ENCODE results near the gene CCDC88C. TPM values are rescaled to one million over a fixed set of nuclear protein-coding genes. Genes with fewer than 3 reads are reported as not detected.

CCDC88C gene
- total RNA-seq, 1 experiment from 2014 or later: 29.8 TPM

GRCh38 chr14:91398707-91399106 is 18.9 kb downstream of the CCDC88C start:
- no peak overlapping the region for H3K27ac Mint-ChIP-seq (ENCODE audit: unreplicated experiment)
- no peaks in the 10 kb centered on the region for H3K27me3 Mint-ChIP-seq (ENCODE audit: insufficient read depth, unreplicated experiment)
- H3K9me3 Mint-ChIP-seq (ENCODE audit: unreplicated experiment): no peaks in the 10 kb centered on the region
- Histone ChIP-seq H3K27me3 (replicated peaks; ENCODE audit: control insufficient read depth, insufficient read depth, low read length) (no peaks in the 10 kb centered on the region), H3K4me1 (no peaks in the 10 kb centered on the region), H3K36me3 (ENCODE audit: control insufficient read depth, insufficient read depth, low read length) (no peaks in the 10 kb centered on the region), H3K4me3 (ENCODE audit: low read depth, low read length) (no peak overlapping the region), H3K9me3 (no peaks in the 10 kb centered on the region)
- H3K4me3 Mint-ChIP-seq (ENCODE audit: unreplicated experiment): no peak overlapping the region
- DNase-seq: no peak
- ChIA-PET CTCF (interaction anchor here (0.8 kb wide), 1 partner anchor 20 kb away, joined by 4 read pairs; the partner anchor contains the start of gene CCDC88C), POLR2A (no interaction called here)
- no peak for TF ChIP-seq CTCF (IDR thresholded peaks at IDR 0.05; ENCODE audit: insufficient read depth in 1 of 2, low read depth in 1 of 2, low read length in 1 of 2, severe bottlenecking in 1 of 2, unreplicated experiment in 1 of 2)
- no peaks in the 10 kb centered on the region for H3K4me1 Mint-ChIP-seq (ENCODE audit: low read depth, unreplicated experiment)
- no TSS peak for BruUV-seq (replicated peaks)
- intact Hi-C loops (cut with micrococcal nuclease; ENCODE audit: unreplicated experiment): no loop called here
- H3K36me3 Mint-ChIP-seq (ENCODE audit: insufficient read depth, unreplicated experiment): peaks cover 10% of the 10 kb centered on the region

- Histone ChIP-seq H3K9me3 (no peaks in the 10 kb centered on the region), H3K36me3 (ENCODE audit: control insufficient read depth, insufficient read depth, low read length) (no peaks in the 10 kb centered on the region), H3K27me3 (replicated peaks; ENCODE audit: control insufficient read depth, insufficient read depth, low read length) (no peaks in the 10 kb centered on the region), H3K4me1 (no peaks in the 10 kb centered on the region), H3K4me3 (ENCODE audit: low read depth, low read length) (no peak overlapping the region)
- peaks cover 10% of the 10 kb centered on the region for H3K36me3 Mint-ChIP-seq (ENCODE audit: insufficient read depth, unreplicated experiment)
- intact Hi-C loops (cut with micrococcal nuclease; ENCODE audit: unreplicated experiment): no loop called here
- no TSS peak for BruUV-seq (replicated peaks)
- no peaks in the 10 kb centered on the region for H3K4me1 Mint-ChIP-seq (ENCODE audit: low read depth, unreplicated experiment)
- ChIA-PET CTCF (interaction anchor here (0.8 kb wide), 1 partner anchor 20 kb away, joined by 4 read pairs; the partner anchor contains the start of gene CCDC88C), POLR2A (no interaction called here)
- H3K9me3 Mint-ChIP-seq (ENCODE audit: unreplicated experiment): no peaks in the 10 kb centered on the region
- H3K27me3 Mint-ChIP-seq (ENCODE audit: insufficient read depth, unreplicated experiment): no peaks in the 10 kb centered on the region
- H3K4me3 Mint-ChIP-seq (ENCODE audit: unreplicated experiment): no peak overlapping the region
- DNase-seq: no peak
- TF ChIP-seq CTCF (IDR thresholded peaks at IDR 0.05; ENCODE audit: insufficient read depth in 1 of 2, low read depth in 1 of 2, low read length in 1 of 2, severe bottlenecking in 1 of 2, unreplicated experiment in 1 of 2): no peak
- no peak overlapping the region for H3K27ac Mint-ChIP-seq (ENCODE audit: unreplicated experiment)
Measured at GRCh38 chr14:91397965-91398591, 19.5 kb downstream of the CCDC88C start.

DNA sequence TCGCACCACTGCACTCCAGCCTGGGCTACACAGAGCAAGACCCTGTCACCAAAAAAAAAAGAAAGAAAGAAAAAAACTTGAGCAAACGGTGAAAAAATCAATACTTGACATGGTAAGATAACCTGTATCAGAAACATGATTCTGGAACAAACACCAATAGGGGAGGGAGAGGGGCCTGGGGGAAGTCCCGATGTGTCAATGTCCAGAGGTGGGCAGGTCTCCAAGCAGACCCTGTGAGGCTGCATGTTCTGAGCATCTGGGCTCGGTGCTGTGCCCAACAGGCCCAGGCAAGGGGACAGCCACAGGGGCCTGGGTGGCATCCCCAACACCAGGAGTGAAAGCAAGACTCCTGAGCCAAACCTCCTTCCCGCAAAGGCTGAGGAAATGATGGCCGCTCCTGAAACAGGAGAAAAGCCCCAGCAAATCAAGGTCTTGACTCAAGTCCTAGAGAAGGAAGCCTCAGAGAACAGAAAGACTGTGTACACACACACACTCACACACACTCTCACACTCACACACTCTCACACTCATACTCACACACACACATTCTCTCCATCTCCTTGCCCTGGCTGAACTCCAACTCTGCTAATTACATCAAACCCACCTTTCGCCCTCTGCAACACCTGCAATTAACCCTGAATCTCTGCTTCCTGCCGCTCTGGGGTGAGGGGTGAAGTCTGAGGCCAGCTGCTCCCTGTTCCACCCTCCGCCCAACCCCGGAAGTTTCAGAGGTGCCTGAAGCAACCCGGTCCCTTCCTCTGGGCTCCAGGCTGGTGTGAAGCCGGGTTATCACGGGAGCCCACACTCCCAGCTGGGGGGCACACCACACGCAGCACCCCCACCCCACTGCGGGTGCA is 20.4 kb downstream of the CCDC88C start:
- H3K27me3 Mint-ChIP-seq (ENCODE audit: insufficient read depth, unreplicated experiment): no peaks in the 10 kb centered on the region
- H3K27ac Mint-ChIP-seq (ENCODE audit: unreplicated experiment): no peak overlapping the region
- POLR2A ChIA-PET: no interaction called here
- no peak overlapping the region for H3K4me3 ChIP-seq (ENCODE audit: low read depth, low read length)
- no peaks in the 10 kb centered on the region for H3K9me3 Mint-ChIP-seq (ENCODE audit: unreplicated experiment)
- no TSS peak for BruUV-seq (replicated peaks)
- H3K27me3 ChIP-seq (replicated peaks; ENCODE audit: control insufficient read depth, insufficient read depth, low read length): no peaks in the 10 kb centered on the region
- intact Hi-C loops (cut with micrococcal nuclease; ENCODE audit: unreplicated experiment): no loop called here
- DNase-seq: no peak
- no peaks in the 10 kb centered on the region for H3K36me3 ChIP-seq (ENCODE audit: control insufficient read depth, insufficient read depth, low read length)
- CTCF ChIA-PET: no interaction called here
- H3K4me1 Mint-ChIP-seq (ENCODE audit: low read depth, unreplicated experiment): peaks cover under 1% of the 10 kb centered on the region
- H3K4me1 ChIP-seq: no peaks in the 10 kb centered on the region
- no peak overlapping the region for H3K4me3 Mint-ChIP-seq (ENCODE audit: unreplicated experiment)
- peaks cover 10% of the 10 kb centered on the region for H3K36me3 Mint-ChIP-seq (ENCODE audit: insufficient read depth, unreplicated experiment)
- no peak for TF ChIP-seq CTCF (IDR thresholded peaks at IDR 0.05; ENCODE audit: insufficient read depth in 1 of 2, low read depth in 1 of 2, low read length in 1 of 2, severe bottlenecking in 1 of 2, unreplicated experiment in 1 of 2)
- no peaks in the 10 kb centered on the region for H3K9me3 ChIP-seq
